Right renal pelvis (tissue), 4 donors: Measurements from ENCODE around the gene DLL3. TPM values are rescaled to one million over a fixed set of nuclear protein-coding genes. Genes with fewer than 3 reads are reported as not detected.

Source experiments
- DNase-seq, 4 donors: peaks; one replicate each; pipeline ENCODE4 v3.0.0-alpha.2; 2013; ENCODE audit warnings: low read depth in 4 of 4, low spot score in 3 of 4, missing footprints in 1 of 4
- polyA plus RNA-seq, 4 donors: library from polyadenylated mRNA; unstranded; fragments of 120-200 nt; gene quantifications; one replicate each; pipeline ENCODE4 v1.2.1, GENCODE V29; 2013; ENCODE audit not compliant: insufficient read length in 4 of 4

DLL3 gene
- polyA plus RNA-seq, 4 donors, result 0.48 to 0.78 (median 0.65) TPM

GRCh38 chr19:39480337-39481228, 18.2 kb upstream of the DLL3 start, which contains the start of gene TIMM50:
TSS of gene TIMM50 (plus strand) at chr19:39480838. CDS start at chr19:39480854, 16 bp downstream.
- DNase-seq, result peak; percentile 88 to 94 (median 92)

GRCh38 chr19:39481229-39481545, 17.6 kb upstream of the DLL3 start:
- no peak for DNase-seq

GRCh38 chr19:39481676-39482075, 17.1 kb upstream of the DLL3 start:
- DNase-seq, result no peak

GRCh38 chr19:39483141-39483540, 15.6 kb upstream of the DLL3 start:
- no peak for DNase-seq

GRCh38 chr19:39489756-39490155, 9.0 kb upstream of the DLL3 start:
- DNase-seq, result no peak

GRCh38 chr19:39492225-39492624, 6.5 kb upstream of the DLL3 start:
- no peak for DNase-seq

GRCh38 chr19:39492788-39493187, 6.0 kb upstream of the DLL3 start:
- no peak for DNase-seq

- DNase-seq, result no peak
Observed at GRCh38 chr19:39494661-39495060, 4.1 kb upstream of the DLL3 start.

- no peak for DNase-seq
Observed at GRCh38 chr19:39496063-39496462, 2.7 kb upstream of the DLL3 start.

- DNase-seq, result no peak
Observed at GRCh38 chr19:39497701-39497995, 1.1 kb upstream of the DLL3 start.

- DNase-seq, result no peak
Observed at GRCh38 chr19:39497996-39498797, 550 bp upstream of the DLL3 start.

- DNase-seq, result no peak
Observed at GRCh38 chr19:39499932-39500331, 1.2 kb downstream of the DLL3 start.

GRCh38 chr19:39500543-39500942, 1.8 kb downstream of the DLL3 start:
- no peak for DNase-seq

- DNase-seq, result no peak
Observed at GRCh38 chr19:39501340-39501739, 2.6 kb downstream of the DLL3 start.

- no peak for DNase-seq
Observed at GRCh38 chr19:39502640-39503417, 4.1 kb downstream of the DLL3 start.

- DNase-seq, result no peak
Observed at GRCh38 chr19:39506598-39506943, 7.8 kb downstream of the DLL3 start.

GRCh38 chr19:39506944-39507714, 8.4 kb downstream of the DLL3 start:
- DNase-seq, result peak in 1 of 4 donors; percentile 61

GRCh38 chr19:39507715-39508364, 9.1 kb downstream of the DLL3 start:
- no peak for DNase-seq

- DNase-seq, result no peak
Observed at GRCh38 chr19:39508629-39509028, 9.9 kb downstream of the DLL3 start.

- DNase-seq, result no peak
Observed at GRCh38 chr19:39509233-39509632, 10.5 kb downstream of the DLL3 start.
